ENCODE data around the gene MYO9B.

- TF ChIP-seq POLR2AphosphoS5 (IDR thresholded peaks at IDR 0.05; ENCODE audit: insufficient read depth in 1 of 2, low read depth in 1 of 2): no peak
- TF ChIP-seq POLR2A (IDR thresholded peaks at IDR 0.05): no peak
- no peak for TF ChIP-seq CTCF (IDR thresholded peaks at IDR 0.05)
These were observed 19.9 kb upstream of the MYO9B start for GRCh38 chr19:17055636-17056035.

All from vagina (tissue), 2 donors.